SIG-M5 (cell line): ENCODE results near the gene SPRR1A.
"Not testable (repeated sequence)": the region's sequence is repeated elsewhere in the genome, so short reads cannot be mapped to it uniquely, and the experiment has no call there.

Source experiments
- DNase-seq: peaks from one replicate; lab custom pipeline; 2025; lab: John Stamatoyannopoulos, UW

The SPRR1A gene

DNA sequence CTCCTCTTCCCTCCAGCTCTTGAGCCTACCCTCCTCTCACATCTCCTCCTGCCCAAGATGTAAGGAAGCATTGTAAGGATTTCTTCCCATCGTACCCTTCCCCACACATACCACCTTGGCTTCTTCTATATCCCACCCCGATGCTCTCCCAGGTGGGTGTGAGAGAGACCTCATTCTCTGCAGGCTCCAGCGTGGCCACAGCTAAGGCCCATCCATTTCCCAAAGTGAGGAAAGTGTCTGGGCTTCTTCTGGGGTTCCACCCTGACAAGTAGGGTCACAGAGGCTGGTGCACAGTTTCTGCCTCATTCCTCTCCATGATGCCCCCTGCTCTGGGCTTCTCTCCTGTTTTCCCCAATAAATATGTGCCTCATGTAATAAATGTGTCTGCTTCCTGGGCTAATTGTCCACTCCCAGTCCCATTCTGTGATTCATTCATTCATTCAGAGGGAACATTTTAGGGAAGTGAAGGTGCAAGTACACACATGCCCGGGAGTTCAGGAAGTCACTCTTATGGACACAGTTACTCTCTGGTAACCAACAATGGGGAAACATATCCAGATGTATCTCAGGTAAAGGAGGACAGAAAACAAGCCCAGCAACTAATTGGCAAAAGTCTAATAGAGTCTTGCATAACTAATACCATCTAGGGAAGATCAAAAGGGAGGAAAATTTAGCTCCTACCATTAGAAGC is 11.5 kb upstream of the SPRR1A start:
- DNase-seq: no peak

DNA sequence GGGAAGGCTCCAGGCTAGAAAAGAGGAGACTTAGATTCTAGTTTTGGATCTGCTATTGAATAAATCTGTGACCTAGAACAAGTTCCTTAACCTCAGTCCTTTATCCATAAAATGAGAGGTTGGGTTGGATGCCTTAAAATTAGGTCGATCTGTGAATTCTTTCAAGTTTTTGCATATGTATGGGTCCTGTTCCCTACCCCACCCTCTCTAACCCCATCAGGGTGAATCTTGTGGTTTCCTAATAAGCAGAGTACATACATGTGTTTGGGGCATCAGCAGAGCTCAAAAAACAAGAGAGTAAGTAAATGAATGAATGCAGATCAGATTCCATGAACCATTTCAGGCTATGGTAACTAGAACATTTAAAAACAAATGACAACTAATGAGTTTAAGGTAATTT is 7.2 kb upstream of the SPRR1A start:
- DNase-seq: no peak

DNA sequence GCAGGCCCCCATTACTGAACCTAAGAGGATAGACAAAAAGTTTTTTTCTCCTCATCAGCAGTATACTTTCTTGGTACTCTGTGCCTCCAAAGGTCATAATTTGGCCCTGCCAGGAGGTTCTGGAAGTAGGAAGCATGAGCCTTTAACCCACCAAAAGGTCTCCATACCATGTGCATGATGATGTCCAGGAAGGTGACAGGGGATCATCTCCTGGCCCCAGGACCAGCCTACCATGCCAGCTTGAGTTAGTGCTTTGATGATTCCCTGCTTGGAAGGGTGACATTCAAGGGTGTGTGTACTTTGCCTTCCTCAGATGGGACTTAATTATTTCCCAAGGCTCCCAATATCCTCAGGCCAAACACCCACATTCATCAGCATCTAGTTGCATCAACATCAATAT is 6.3 kb upstream of the SPRR1A start:
- DNase-seq: no peak

DNA sequence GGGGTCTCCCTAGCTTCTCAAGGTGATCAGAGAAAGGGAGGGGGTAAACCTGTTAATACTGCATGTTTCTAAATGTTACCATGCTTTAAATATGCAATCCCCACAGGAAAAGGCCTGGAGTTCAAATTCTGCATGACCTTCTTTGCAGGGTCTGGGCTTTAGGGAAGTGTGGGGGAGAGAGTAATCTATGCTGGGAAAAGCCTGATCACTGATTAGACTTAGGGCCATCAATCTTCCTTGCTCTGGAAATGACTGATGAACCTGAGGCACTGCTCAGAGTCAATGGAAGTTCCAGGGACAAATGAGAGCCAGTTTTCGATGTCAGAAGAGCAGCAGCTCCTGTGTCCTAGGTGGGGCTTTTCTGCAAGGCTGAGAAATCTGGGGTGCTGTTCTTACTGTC is 3.2 kb upstream of the SPRR1A start:
- DNase-seq: no peak

DNA sequence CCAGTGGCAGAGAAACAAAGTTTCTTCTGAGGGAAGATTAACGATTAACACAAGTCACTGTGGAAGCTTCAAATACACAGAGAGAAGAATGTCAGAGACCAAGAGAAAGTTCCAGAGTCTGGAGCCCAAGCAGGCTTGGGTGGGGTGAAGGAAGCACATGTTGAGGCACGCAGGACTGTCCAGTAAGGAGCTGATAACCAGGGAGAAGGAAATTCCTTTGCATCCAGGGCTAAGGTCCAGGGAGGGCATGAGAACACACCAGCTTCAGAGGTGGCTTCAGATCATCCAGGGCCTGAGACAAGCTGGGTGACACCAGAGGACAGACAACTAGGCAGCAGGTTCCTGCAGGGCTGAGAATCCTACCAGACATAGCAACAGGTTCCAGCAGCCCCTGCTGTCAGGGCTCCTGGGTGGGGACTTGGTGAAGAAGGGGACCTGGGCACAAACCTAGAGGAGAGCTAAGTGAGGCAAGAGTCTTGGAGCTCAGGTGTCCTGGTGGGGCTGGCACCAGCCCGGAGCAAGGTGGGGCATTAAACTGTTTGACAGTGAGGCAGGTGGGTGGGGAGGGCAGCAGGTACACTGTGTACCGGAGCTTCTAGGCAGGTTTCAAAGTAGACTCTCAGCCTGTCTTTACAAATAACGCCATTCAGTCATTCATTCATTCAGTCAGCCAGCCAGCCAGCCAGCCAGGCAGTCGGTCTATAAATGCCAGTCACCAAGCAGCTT is 2.6 kb upstream of the SPRR1A start:
- DNase-seq: no peak

DNA sequence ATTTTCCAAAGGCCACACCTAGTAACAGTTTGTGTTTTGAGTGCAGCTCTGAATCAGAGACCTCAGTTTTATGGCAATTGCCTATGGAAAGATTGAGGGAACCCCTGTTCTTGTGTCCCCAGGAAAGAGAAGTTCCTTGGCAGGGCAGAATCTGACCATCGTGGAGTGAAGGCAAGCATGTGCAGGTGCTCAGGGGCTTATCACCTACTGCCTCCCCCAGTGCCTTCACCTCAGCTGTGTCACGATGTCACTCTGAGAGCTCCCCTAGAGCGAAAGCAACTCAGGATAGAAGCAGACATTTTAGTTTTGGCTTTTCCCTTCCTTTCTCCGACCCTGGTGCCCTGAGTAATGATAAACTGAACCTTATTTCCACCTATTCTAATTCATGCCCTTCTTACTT is 1.8 kb upstream of the SPRR1A start:
- DNase-seq: no peak

DNA sequence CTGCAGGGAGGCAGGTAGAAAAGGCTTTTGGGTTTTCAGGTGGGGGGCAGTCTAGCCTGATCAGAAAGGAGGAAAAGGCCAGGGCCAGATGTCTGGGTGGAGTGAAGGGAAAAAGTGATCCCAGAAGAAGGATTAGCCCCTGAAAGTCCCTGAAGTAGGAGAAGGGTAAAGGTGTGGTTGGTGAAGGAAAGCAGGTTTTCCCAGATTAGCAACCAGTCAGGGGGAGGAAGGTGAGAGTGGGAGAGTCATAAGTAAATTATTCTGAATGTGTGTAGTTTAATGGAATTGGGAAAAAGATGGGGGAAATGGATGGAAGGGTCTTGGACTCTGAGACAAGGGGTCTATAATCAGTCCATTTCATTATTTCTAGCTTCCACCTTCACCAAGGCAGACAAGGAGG is 647 bp upstream of the SPRR1A start:
- DNase-seq: no peak

DNA sequence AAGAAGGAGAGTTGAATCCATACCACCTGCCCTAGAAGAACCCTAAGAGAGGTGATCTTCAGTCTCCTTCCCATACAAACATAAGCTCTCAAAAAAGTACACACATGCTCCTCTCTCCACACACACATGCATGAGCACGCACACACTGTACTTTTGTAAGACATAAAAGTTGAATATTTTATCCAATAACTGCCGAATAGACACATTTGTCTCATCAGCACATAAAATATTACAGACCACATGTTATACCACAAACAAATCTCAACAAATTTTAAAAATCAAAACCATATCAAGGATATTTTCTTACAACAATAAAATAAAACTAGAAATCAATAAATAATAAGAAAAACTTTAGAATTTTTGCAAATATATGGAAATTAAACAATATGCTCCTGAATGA is 2.7 kb downstream of the SPRR1A start:
- no peak for DNase-seq

DNA sequence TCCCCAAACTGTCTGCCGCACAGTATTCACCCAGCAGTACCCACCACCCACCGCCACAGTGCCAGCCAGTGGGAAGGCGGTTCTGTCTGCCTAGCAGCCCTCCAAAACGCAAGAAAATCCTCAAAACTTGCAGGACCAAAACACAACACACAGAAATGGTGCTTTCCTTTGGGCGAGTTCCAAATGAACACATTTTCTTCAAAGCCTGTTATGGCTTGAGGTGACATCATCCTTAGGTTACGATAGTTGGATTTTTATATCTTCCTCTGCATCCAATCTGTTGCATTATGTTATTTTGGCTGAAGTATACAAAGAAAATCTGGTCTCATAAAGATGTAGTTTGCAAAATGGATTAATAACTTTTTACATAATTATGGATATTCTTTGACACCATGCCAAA is 9.3 kb downstream of the SPRR1A start:
- no peak for DNase-seq

DNA sequence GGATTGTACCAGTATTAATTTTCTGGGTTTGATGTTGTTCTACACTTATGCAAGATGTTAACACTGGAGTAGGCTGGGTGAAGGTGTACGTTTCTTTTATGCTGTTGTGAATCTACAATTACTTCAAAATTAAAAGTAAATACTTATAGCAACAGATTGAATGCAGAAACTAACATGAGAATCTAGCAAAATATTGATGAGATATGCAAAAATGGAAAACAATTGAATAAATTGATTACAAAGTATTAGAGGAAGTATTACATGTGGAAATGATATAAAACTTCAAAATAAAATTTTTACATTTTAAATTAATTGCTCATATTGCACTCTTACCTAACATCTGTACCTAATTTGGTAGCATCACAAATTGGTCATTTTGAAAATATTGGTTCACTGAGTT is 12.0 kb downstream of the SPRR1A start:
- no peak for DNase-seq

DNA sequence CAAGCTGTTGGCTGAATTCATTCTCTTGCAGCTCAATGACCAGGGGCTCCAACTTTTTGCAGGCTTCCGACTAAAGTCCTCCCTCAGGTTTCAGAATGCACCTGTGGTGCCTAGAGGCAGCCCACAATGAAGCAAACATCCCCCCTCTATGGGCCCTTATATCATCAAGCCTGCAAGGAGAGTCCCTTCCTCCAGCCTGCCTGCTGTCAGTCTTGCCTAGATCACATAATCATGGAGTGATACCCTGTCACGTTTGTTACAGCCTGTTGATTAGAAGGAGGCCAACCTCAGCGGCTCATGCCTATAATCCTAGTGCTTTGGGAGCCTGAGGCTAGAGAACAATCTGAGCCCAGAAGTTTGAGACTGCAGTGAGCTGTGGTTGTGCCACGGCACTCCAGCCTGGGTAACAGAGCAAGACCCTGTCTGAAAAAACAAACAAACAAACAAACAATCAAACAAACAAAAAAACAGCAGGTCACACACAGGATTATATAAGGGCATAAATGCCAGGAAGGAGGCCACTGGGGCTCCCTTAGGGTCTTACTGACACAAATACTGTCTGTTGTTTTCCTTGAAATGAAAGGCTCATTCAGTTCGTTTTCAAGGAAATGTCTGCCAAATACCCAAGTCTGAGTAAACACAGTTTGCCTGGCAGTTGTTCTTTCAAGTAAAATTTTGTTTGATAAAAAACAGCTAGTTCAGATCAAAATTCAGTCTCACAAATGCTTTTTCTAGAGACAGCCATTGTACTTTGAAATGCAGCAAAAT is 12.9 kb downstream of the SPRR1A start:
- no peak for DNase-seq

DNA sequence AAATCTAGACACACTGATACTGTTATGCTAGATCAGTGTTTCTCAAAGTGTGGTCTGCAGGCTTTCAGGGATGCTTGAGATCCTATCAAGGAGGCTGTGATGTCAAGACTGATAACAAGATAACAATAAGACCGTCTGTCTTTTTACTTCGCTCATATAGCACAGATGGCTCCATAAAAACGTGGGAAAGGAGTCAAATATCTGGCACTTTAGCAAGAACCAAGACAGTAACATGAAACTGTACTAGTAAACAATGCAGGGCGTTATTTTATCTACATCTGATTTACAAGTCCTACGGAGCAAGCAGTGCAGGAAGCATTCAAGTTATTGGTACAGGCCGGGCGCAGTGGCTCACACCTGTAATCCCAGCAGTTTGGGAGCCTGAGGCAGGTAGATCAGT is 14.0 kb downstream of the SPRR1A start:
- DNase-seq: no peak

DNA sequence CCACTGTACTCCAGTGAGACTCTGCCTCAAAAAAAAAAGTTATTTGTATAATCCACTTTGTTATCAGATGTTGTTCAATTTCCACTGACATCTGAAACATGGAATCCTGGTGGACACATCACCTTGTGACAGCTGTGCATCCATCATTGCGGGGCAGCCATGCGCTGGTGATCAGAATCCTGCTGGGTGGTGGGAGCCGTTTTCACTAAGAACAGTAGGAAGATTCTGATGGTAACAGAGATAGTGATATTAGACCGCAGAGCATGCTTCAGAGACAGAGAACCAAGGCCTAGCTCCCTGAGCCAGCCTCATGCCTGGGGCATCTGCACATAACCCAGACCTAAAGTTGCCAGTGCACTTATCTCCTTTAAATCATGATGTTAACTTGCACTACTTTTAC is 14.6 kb downstream of the SPRR1A start:
- DNase-seq: no peak

DNA sequence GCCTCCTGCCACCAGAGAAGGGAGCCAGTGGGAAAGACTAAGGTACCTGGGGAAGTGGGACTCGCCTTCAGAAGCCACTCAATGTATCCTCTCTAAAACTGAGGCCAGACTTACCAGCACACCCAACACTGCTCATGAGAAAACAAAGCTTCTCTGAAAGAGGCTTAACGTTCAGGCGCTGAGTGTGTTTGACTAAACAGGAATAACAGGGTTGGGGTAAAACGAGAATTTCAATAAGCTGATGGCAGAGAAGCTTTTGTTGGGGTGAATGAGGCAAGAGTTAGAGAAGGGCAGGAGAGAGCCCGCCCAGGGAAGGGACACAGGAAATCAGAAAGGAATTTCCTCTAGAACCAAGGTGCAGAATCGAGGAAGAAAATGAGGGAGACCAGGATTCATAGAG is 15.9 kb downstream of the SPRR1A start:
- DNase-seq: no peak

DNA sequence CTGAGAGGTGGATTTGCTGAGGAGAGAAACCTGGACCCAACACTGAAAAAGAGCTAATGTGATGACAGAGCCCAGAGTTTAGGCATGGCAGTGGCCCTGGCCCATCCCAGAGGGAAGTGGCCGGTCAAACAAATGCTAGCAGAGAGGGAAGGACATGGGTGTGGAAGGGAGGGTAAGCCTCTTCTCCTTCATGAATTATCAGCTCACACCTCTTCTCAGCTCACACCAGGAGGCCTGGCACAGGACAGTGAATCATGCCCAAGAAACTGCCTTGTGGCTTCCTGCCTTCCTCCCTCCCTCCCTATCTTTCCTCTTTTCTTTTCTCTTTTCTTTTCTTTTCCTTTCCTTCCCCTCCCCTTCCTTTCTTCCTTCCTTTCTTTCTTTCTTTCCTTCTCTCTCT is 16.4 kb downstream of the SPRR1A start:
- no peak for DNase-seq

DNA sequence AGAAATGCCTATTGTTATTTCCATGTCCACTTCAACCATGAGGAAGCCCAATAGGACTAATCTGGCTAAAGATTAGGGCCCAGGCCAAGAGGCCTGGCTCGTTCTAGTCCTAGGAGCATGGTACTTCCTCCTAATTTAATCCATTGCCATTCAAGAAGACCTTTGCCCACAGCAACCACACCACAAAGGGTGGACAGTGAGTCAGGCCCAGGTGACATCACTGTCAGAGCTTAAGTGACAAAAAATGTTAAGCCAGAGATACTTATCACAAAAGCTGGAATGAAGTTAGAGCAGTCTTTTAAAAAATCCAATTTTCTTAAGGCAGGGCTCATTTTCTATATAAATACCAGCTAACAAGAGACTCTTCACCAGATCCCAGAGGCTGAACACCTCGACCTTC is 17.5 kb downstream of the SPRR1A start, which contains the start of gene SPRR3:
SPRR3 (plus strand) TSS at position 368 of the 400 bp plus-strand sequence. CDS start 1,272 bp downstream, outside the sequence.
- DNase-seq: no peak

DNA sequence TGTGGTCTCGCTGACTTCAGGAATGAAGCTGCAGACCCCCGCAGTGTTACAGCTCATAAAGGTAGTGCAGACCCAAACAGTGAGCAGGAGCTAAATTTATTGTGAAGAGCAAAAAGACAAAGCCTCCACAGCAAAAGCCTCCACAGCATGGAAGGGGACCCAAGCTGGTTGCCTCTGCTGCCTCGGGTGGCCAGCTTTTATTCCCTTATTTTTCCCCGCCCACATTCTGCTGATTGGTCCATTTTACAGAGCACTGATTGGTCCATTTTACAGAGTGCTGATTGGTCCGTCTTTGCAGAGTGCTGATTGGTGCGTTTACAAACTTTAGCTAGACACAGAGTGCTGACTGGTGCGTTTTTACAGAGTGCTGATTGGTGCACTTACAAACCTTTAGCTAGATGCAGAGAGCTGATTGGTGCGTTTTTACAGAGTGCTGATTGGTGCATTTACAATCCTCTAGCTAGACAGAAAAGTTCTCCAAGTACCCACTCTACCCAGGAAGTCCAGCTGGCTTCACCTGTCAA is 27.4 kb downstream of the SPRR1A start:
- not testable (repeated sequence) for DNase-seq

DNA sequence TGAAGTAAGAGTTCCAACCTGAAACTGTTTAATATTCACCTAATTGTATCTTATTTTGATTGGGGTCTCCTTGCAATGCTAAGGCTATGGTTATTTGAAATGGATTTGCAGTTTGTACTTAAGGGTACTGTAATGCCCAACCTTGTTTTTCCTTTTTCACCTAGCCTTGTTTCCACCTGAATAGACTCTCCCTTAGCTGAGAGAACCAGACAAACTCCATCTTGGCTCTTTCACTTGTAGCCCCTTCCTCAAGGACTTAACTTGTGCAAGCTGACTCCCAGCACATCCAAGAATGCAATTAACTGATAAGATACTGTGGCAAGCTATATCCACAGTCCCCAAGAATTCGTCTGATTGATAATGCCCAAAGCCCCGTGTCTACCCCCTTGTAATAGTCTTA is 37.9 kb downstream of the SPRR1A start:
- not testable (repeated sequence) for DNase-seq

DNA sequence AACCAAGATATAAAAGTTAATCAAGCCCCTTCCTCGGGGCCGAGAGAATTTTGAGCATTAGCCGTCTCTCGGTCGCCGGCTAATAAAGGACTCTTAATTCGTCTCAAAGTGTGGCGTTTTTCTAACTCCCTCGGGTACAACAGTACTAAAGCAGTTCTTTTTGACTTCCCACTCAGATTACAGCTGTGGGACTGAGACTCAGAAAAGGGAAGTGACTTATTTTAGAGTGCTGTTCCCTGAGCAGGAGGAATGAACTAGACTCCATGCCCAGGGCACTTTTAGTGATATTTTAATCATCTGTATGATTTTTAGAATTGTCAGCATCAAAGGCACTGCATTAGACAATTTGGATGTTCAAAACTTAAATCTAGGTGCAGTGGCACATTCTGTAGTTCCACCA is 38.5 kb downstream of the SPRR1A start:
- not testable (repeated sequence) for DNase-seq

DNA sequence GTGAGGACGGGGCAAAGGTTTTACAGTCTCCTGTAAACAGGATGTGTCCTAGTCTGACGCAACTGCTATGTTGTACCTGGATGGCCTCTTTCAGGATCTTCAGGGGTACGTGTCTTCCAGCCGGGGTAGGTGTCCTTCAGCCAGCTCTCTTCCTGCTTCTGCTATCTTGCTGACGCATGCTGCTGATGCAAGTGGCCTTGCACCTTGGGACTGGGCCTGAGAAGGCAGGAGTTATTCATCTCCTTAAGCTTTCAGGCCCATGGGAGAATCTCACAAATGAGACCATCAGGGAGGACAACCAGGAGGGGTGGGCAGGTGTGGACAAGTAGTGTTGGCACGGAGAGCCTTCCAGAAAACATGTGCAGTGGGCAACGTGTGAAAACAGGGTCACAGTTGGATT is 39.2 kb downstream of the SPRR1A start:
- no peak for DNase-seq

DNA sequence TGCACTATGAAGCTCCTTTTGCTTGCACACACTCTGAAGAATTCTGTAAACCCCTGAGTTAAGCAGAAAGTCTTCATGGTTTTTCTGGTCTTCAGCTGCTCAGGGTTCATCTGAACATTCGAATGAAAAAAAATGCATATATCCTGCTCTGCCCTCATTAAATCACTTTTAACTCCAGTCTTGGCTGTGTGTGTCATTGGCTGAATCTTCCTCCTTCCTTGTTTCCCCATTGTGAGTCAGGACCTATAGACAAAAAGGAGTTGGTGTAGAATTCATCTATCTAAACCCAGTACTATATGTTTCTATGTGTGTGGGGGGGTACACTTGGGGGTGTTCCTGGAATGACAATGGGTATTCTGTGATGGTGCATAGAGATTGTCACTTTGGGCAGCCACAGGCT is 40.5 kb downstream of the SPRR1A start:
- no peak for DNase-seq

DNA sequence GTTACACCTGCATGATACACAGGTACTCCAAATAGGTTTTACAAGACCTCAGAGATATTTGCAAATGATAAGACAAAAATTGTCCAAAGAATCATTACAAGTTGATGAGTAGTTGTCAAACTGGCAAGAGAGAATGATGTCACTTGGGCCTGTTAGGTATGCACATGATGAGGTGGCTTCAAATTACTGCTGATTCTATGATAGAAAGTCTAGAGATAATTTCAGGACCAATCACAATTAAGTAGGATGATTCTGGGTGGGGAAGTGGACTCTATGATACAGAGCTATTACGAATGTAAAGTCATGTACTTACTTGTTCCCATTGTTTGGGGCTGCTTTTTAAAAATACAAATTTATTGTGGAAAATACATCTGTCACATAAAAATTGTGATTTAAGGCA is 41.9 kb downstream of the SPRR1A start:
- DNase-seq: no peak

DNA sequence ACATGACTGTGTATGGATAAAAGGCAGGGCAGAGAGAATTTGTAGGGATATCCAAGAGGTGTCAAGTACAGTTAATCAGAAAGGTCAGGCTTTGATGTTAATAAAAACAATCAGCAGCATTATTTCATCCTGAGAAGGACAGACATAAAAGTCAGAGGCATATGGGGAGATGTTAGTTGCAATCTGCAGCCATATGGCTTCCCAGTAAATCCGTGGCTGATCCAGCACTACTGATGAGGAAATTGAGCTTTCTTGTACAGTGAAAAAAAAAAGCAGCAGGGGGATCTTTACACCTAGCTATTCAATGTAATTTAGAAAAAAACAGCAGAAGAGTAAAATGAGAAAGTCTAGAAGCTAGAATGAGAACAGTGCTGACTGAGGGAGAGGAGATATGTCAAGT is 44.9 kb downstream of the SPRR1A start:
- DNase-seq: no peak
